Measurements from ENCODE around the gene RNU1-2.
"Not testable (repeated sequence)": the region's sequence is repeated elsewhere in the genome, so short reads cannot be mapped to it uniquely, and the experiment has no call there.

GRCh38 chr1:16881742-16882141 is 14.0 kb upstream of the RNU1-2 start:
- not testable (repeated sequence) for TF ChIP-seq MXI1 (IDR thresholded peaks at IDR 0.05; ENCODE audit: borderline replicate concordance, low read depth, low read length); CTCF (conservative IDR thresholded peaks at IDR 0.05; ENCODE audit: low read depth, low read length); SMC3 (IDR thresholded peaks at IDR 0.05; ENCODE audit: low read depth, low read length); POLR2A (IDR thresholded peaks at IDR 0.05; ENCODE audit: low read depth, low read length); CEBPB (IDR thresholded peaks at IDR 0.05; ENCODE audit: low read depth, low read length); NFE2L2 (IDR thresholded peaks at IDR 0.05; ENCODE audit: low read depth, low read length); RAD21 (IDR thresholded peaks at IDR 0.05; ENCODE audit: low read length); ELK1 (IDR thresholded peaks at IDR 0.05; ENCODE audit: borderline replicate concordance, low read depth, low read length)
